WTC11 (cell line): Measurements from ENCODE around the gene AHSP.

Experiments
- CREM ChIP-seq: sonication (generic); formaldehyde crosslinking; IDR thresholded peaks from 2 replicates; pipeline ENCODE4 v1.8.1; 2022; ENCODE audit warnings: mild to moderate bottlenecking, missing genetic modification reagents, moderate library complexity
- ELF4 ChIP-seq: sonication (generic); formaldehyde crosslinking; IDR thresholded peaks from 2 replicates; pipeline ENCODE4 v1.8.1; 2022; ENCODE audit warnings: low read depth, mild to moderate bottlenecking, moderate library complexity, missing genetic modification reagents
- NFYB ChIP-seq: sonication (generic); formaldehyde crosslinking; conservative IDR thresholded peaks from 2 replicates; pipeline ENCODE4 v1.8.0; 2022; ENCODE audit warnings: low read depth, missing genetic modification reagents
- SMAD4 ChIP-seq: sonication (generic); formaldehyde crosslinking; IDR thresholded peaks from 2 replicates; pipeline ENCODE4 v1.8.0; 2022; ENCODE audit warnings: mild to moderate bottlenecking, missing genetic modification reagents
- TF ChIP-seq, protein P1 (sequence below): sonication (generic); formaldehyde crosslinking; IDR thresholded peaks from 2 replicates; pipeline ENCODE4 v1.8.0; 2022; ENCODE audit warnings: mild to moderate bottlenecking, missing genetic modification reagents
- TF ChIP-seq, protein P2 (sequence below): sonication (generic); formaldehyde crosslinking; conservative IDR thresholded peaks from 2 replicates; pipeline ENCODE4 v1.8.1; 2023; ENCODE audit warnings: mild to moderate bottlenecking, low read depth, missing genetic modification reagents, moderate library complexity
- TF ChIP-seq, protein P3 (sequence below): fragments of 200-600 bp; IDR thresholded peaks from 2 replicates; pipeline ENCODE4 v1.8.0; 2022; ENCODE audit warnings: antibody characterized with exemption
- TF ChIP-seq, protein P4 (sequence below): sonication (generic); formaldehyde crosslinking; IDR thresholded peaks from 2 replicates; pipeline ENCODE4 v1.8.1; 2022; ENCODE audit warnings: mild to moderate bottlenecking, moderate library complexity, missing genetic modification reagents
- TF ChIP-seq, protein P5 (sequence below): sonication (generic); formaldehyde crosslinking; IDR thresholded peaks from 2 replicates; pipeline ENCODE4 v1.8.1; 2023; ENCODE audit warnings: mild to moderate bottlenecking, moderate library complexity, missing genetic modification reagents

- TF ChIP-seq, protein P1, sequence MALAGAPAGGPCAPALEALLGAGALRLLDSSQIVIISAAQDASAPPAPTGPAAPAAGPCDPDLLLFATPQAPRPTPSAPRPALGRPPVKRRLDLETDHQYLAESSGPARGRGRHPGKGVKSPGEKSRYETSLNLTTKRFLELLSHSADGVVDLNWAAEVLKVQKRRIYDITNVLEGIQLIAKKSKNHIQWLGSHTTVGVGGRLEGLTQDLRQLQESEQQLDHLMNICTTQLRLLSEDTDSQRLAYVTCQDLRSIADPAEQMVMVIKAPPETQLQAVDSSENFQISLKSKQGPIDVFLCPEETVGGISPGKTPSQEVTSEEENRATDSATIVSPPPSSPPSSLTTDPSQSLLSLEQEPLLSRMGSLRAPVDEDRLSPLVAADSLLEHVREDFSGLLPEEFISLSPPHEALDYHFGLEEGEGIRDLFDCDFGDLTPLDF (CRISPR knock-in tag) = no peak
- TF ChIP-seq CREM (CRISPR knock-in tag) (no peak), NFYB (CRISPR knock-in tag) (no peak), ELF4 (no peak), SMAD4 (CRISPR knock-in tag) (no peak)
- TF ChIP-seq, protein P2, sequence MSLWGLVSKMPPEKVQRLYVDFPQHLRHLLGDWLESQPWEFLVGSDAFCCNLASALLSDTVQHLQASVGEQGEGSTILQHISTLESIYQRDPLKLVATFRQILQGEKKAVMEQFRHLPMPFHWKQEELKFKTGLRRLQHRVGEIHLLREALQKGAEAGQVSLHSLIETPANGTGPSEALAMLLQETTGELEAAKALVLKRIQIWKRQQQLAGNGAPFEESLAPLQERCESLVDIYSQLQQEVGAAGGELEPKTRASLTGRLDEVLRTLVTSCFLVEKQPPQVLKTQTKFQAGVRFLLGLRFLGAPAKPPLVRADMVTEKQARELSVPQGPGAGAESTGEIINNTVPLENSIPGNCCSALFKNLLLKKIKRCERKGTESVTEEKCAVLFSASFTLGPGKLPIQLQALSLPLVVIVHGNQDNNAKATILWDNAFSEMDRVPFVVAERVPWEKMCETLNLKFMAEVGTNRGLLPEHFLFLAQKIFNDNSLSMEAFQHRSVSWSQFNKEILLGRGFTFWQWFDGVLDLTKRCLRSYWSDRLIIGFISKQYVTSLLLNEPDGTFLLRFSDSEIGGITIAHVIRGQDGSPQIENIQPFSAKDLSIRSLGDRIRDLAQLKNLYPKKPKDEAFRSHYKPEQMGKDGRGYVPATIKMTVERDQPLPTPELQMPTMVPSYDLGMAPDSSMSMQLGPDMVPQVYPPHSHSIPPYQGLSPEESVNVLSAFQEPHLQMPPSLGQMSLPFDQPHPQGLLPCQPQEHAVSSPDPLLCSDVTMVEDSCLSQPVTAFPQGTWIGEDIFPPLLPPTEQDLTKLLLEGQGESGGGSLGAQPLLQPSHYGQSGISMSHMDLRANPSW (CRISPR knock-in tag) = no peak
- TF ChIP-seq, protein P3, sequence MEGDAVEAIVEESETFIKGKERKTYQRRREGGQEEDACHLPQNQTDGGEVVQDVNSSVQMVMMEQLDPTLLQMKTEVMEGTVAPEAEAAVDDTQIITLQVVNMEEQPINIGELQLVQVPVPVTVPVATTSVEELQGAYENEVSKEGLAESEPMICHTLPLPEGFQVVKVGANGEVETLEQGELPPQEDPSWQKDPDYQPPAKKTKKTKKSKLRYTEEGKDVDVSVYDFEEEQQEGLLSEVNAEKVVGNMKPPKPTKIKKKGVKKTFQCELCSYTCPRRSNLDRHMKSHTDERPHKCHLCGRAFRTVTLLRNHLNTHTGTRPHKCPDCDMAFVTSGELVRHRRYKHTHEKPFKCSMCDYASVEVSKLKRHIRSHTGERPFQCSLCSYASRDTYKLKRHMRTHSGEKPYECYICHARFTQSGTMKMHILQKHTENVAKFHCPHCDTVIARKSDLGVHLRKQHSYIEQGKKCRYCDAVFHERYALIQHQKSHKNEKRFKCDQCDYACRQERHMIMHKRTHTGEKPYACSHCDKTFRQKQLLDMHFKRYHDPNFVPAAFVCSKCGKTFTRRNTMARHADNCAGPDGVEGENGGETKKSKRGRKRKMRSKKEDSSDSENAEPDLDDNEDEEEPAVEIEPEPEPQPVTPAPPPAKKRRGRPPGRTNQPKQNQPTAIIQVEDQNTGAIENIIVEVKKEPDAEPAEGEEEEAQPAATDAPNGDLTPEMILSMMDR = no peak
- TF ChIP-seq, protein P4, sequence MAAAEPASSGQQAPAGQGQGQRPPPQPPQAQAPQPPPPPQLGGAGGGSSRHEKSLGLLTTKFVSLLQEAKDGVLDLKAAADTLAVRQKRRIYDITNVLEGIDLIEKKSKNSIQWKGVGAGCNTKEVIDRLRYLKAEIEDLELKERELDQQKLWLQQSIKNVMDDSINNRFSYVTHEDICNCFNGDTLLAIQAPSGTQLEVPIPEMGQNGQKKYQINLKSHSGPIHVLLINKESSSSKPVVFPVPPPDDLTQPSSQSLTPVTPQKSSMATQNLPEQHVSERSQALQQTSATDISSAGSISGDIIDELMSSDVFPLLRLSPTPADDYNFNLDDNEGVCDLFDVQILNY = no peak
- TF ChIP-seq, protein P5, sequence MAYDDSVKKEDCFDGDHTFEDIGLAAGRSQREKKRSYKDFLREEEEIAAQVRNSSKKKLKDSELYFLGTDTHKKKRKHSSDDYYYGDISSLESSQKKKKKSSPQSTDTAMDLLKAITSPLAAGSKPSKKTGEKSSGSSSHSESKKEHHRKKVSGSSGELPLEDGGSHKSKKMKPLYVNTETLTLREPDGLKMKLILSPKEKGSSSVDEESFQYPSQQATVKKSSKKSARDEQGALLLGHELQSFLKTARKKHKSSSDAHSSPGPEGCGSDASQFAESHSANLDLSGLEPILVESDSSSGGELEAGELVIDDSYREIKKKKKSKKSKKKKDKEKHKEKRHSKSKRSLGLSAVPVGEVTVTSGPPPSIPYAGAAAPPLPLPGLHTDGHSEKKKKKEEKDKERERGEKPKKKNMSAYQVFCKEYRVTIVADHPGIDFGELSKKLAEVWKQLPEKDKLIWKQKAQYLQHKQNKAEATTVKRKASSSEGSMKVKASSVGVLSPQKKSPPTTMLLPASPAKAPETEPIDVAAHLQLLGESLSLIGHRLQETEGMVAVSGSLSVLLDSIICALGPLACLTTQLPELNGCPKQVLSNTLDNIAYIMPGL (CRISPR knock-in tag) = no peak
Measured at GRCh38 chr16:31489616-31490584, 37.8 kb upstream of the AHSP start.
